ENCODE results near the gene ACOX2. TPM values are rescaled to one million over a fixed set of nuclear protein-coding genes. Genes with fewer than 3 reads are reported as not detected.

The ACOX2 gene
- total RNA-seq, 1 experiment from 2014 or later = 0.85 TPM

GRCh38 chr3:58556001-58556400, 19.0 kb upstream of the ACOX2 start:
- no peak overlapping the region for H2BK5ac ChIP-seq (ENCODE audit: insufficient read length, low read length)
- no peaks in the 10 kb centered on the region for H4K20me1 ChIP-seq (ENCODE audit: control insufficient read depth, insufficient read depth, insufficient read length)
- H2AK5ac ChIP-seq (ENCODE audit: insufficient read length, low read length) = no peak overlapping the region
- H3K9ac ChIP-seq (ENCODE audit: extremely low read depth, insufficient read length, low read length) = no peak overlapping the region
- no peak overlapping the region for H2BK120ac ChIP-seq (ENCODE audit: low read depth, low read length, poor library complexity, severe bottlenecking)
- peaks cover 15 to 16% of the 10 kb centered on the region in 2 experiments for H3K9me3 Mint-ChIP-seq
- no peaks in the 10 kb centered on the region for H3K79me1 ChIP-seq (ENCODE audit: insufficient read depth, low read depth, low read length, poor library complexity, severe bottlenecking)
- H3K23ac ChIP-seq (ENCODE audit: insufficient read length, low read depth, low read length) = no peak overlapping the region
- no peaks in the 10 kb centered on the region for H3K23me2 ChIP-seq (ENCODE audit: insufficient read length, low read depth, low read length, poor library complexity, severe bottlenecking)
- peaks cover 4 to 15% (median 6%) of the 10 kb centered on the region in 3 experiments for H3K36me3 Mint-ChIP-seq (ENCODE audit: insufficient read depth in 1 of 3, low read depth in 3 of 3)
- no peak overlapping the region for H3K4me2 ChIP-seq (ENCODE audit: insufficient read depth, insufficient read length, low read length)
- H3K79me2 ChIP-seq (ENCODE audit: insufficient read depth, low read length) = no peaks in the 10 kb centered on the region
- no peak overlapping the region for H3K18ac ChIP-seq (ENCODE audit: insufficient read length, low read depth, low read length)
- H3K4me1 ChIP-seq (ENCODE audit: insufficient read depth, low read length) = no peaks in the 10 kb centered on the region
- no peak overlapping the region for H4K91ac ChIP-seq (ENCODE audit: insufficient read length, low read depth, low read length)
- no peak overlapping the region for H3K27ac ChIP-seq (ENCODE audit: insufficient read length, low read depth, low read length)
- peaks cover 15 to 19% of the 10 kb centered on the region in 2 experiments for H3K4me1 Mint-ChIP-seq
- H4K8ac ChIP-seq (replicated peaks; ENCODE audit: insufficient read length, low read depth, low read length) = no peak overlapping the region
- peak; percentile 10 for DNase-seq
- no peaks in the 10 kb centered on the region for H3K27me3 ChIP-seq (ENCODE audit: insufficient read depth, low read length)
- H3K27me3 Mint-ChIP-seq (ENCODE audit: low read depth) = peaks cover 4% of the 10 kb centered on the region
- H3K4ac ChIP-seq (ENCODE audit: low read depth, low read length) = no peak overlapping the region
- H2BK15ac ChIP-seq (ENCODE audit: low read depth, low read length) = no peak overlapping the region
- no peak overlapping the region for H3T11ph ChIP-seq (ENCODE audit: low read length)
- H3K14ac ChIP-seq (ENCODE audit: insufficient read depth, low read length) = no peak overlapping the region
- no peak overlapping the region for H2BK20ac ChIP-seq (ENCODE audit: low read depth, low read length, poor library complexity, severe bottlenecking)
- H2AFZ ChIP-seq (ENCODE audit: low read length) = no peak overlapping the region
- H3K27ac Mint-ChIP-seq = no peak overlapping the region
- no peak overlapping the region for H4K5ac ChIP-seq (ENCODE audit: insufficient read length, low read depth, low read length)
- no peak overlapping the region for H2BK12ac ChIP-seq (ENCODE audit: insufficient read length, low read depth, low read length)
- no peak for TF ChIP-seq CTCF (conservative IDR thresholded peaks at IDR 0.05)
- no peaks in the 10 kb centered on the region for H3K9me3 ChIP-seq (ENCODE audit: control insufficient read depth, low read depth, low read length)
- no CpG with 5 or more reads among the region's 5 CpGs for WGBS (ENCODE audit: extremely low coverage, insufficient read length, low lambda C conversion rate)
- H3K56ac ChIP-seq (ENCODE audit: insufficient read length, low read depth, low read length) = no peak overlapping the region
- H3K4me3 Mint-ChIP-seq = no peak overlapping the region
